CD4-positive, alpha-beta T cell (primary cell): ENCODE data around the gene RHOU. TPM values are rescaled to one million over a fixed set of nuclear protein-coding genes. Genes with fewer than 3 reads are reported as not detected.

Source experiments
- ATAC-seq: fragments of 200-7000 bp; cut with Tn5 transposase; one replicate; pipeline ENCODE4 v1.10.0; 2022; ENCODE audit warnings: mild to moderate bottlenecking; ENCODE audit not compliant: poor library complexity
- CTCF ChIA-PET: fragments of 350-600 bp; sonication (Branson Sonifier 250); formaldehyde crosslinking; loops from one replicate; lab custom pipeline; 2021; ENCODE audit warnings: antibody characterized with exemption, inconsistent platforms; lab: Charles Lee
- POLR2A ChIA-PET: fragments of 350-600 bp; sonication (Branson Sonifier 250); formaldehyde crosslinking; loops from one replicate; lab custom pipeline; 2021; ENCODE audit warnings: antibody characterized with exemption, inconsistent platforms; lab: Charles Lee
- DNase-seq, 14 experiments: peaks; one replicate each; pipeline ENCODE4 v3.0.0-alpha.2; 2013 to 2020; ENCODE audit warnings: mixed read lengths in 2 of 14
- H3K27ac ChIP-seq, 2 donors: one replicate each; pipeline versions ENCODE4 v1.5.1 to v1.7.0; 2013; ENCODE audit warnings: low read length in 2 of 2, low read depth in 1 of 2, mild to moderate bottlenecking in 1 of 2
- H3K27me3 ChIP-seq, 2 experiments: 1 replicate in 1 of 2; 2 replicates in 1 of 2; pipeline versions ENCODE4 v1.6.1 to v1.7.0; 2013; ENCODE audit warnings: low read length in 2 of 2, control low read depth in 1 of 2, mild to moderate bottlenecking in 1 of 2, moderate library complexity in 1 of 2; ENCODE audit not compliant: insufficient read depth in 2 of 2, control insufficient read depth in 1 of 2
- H3K36me3 ChIP-seq: one replicate; pipeline ENCODE4 v1.6.1; 2013; ENCODE audit warnings: low read length, control low read depth; ENCODE audit not compliant: insufficient read depth
- H3K4me1 ChIP-seq: one replicate; pipeline ENCODE4 v1.6.1; 2013; ENCODE audit warnings: low read length, control low read depth; ENCODE audit not compliant: insufficient read depth
- H3K4me3 ChIP-seq: one replicate; pipeline ENCODE4 v1.5.1; 2013; ENCODE audit warnings: mild to moderate bottlenecking, low read length, moderate library complexity
- H3K9me3 ChIP-seq, 2 experiments: 1 replicate in 1 of 2; 2 replicates in 1 of 2; pipeline versions ENCODE4 v1.6.1 to v1.7.0; 2013; ENCODE audit warnings: low read length in 2 of 2, mild to moderate bottlenecking in 2 of 2, control low read depth in 1 of 2, moderate library complexity in 1 of 2; ENCODE audit not compliant: control insufficient read depth in 1 of 2, insufficient read depth in 1 of 2
- H3K27ac Mint-ChIP-seq: one replicate; pipeline ENCODE4 v1.8.0; 2020; ENCODE audit warnings: mixed read lengths
- H3K27me3 Mint-ChIP-seq: one replicate; pipeline ENCODE4 v1.8.0; 2021; ENCODE audit warnings: mixed read lengths
- H3K36me3 Mint-ChIP-seq: one replicate; pipeline ENCODE4 v1.8.0; 2021; ENCODE audit warnings: low read depth, mixed read lengths
- H3K4me1 Mint-ChIP-seq: one replicate; pipeline ENCODE4 v1.8.0; 2021; ENCODE audit warnings: low read depth, mixed read lengths
- H3K4me3 Mint-ChIP-seq: one replicate; pipeline ENCODE4 v1.8.0; 2020; ENCODE audit warnings: mild to moderate bottlenecking, mixed read lengths
- H3K9me3 Mint-ChIP-seq: one replicate; pipeline ENCODE4 v1.8.0; 2020; ENCODE audit warnings: mixed read lengths
- intact Hi-C, 2 experiments: fragments of 100-400 bp; cut with DNase I in 1 of 2; cut with micrococcal nuclease in 1 of 2; formaldehyde crosslinking; loops; one replicate each; pipeline versions ENCODE4 v1.15.1 to v1.9.0; 2023 to 2025; cut with DNase I, micrococcal nuclease
- total RNA-seq, 174 experiments: library from RNA in 2 of 174; stranded (reverse) in 2 of 174; gene quantifications; one replicate each; pipeline ENCODE4 v1.2.3 and lab custom pipeline; 2021 to 2026
- TF ChIP-seq, protein P1 (sequence below): fragments of 200-600 bp; IDR thresholded peaks from one replicate; pipeline ENCODE4 v1.8.0; 2022; ENCODE audit warnings: antibody characterized with exemption, mild to moderate bottlenecking

The RHOU gene
- total RNA-seq, 2 experiments from 2014 or later, result 1.2 TPM

DNA sequence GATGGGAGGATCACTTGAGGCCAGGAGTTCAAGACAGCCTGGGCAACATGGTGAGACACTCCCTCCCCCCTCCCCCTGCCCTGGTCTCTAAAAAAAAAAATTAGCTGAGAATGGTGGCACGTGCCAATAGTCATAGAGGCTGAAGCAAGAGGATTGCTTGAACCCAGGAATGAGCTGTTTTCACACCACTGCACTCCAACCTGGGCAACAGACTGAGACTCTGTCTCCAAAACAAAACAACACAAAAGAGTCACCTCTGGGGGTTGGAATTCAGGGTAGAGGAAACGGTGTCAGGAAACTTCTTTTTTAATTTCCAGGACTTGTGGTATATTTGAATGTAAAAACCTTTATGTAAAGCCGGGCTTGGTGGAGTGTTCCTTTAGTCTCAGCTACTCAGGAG is 43.2 kb downstream of the RHOU start:
- POLR2A ChIA-PET, result interaction anchor here (0.6 to 0.9 kb wide), 4 partner anchors 16 to 142 kb away, joined by 3 read pairs; no protein-coding TSS in a partner anchor

DNA sequence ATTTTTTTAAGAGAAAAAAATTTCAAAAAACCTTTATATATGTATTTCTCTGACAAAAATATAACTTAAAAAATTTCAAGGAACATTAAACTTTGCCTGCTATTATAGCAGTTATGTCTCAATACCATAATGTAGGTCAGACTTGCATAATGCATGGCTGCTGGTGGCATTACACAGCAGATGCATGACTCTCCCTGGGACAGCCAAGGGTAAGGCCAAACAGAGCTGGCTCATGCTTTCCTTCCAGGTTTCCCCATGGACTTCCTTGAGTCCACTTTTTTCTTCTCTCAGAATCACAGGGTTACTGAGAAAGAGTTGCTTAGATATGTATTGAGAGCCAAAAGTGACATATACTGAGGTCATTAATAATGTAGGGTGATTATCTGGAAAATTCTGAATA is 43.7 kb downstream of the RHOU start:
- no peak overlapping the region for H3K4me3 Mint-ChIP-seq
- Histone ChIP-seq H3K4me1 (no peaks in the 10 kb centered on the region), H3K36me3 (no peaks in the 10 kb centered on the region), H3K4me3 (no peak overlapping the region), H3K27me3 (no peaks in the 10 kb centered on the region), H3K27ac (no peak overlapping the region), H3K9me3 (no peaks in the 10 kb centered on the region)
- no peaks in the 10 kb centered on the region for H3K27me3 Mint-ChIP-seq
- DNase-seq, result peak in 2 of 14 experiments; percentile 22 to 34
- ChIA-PET CTCF (no interaction called here), POLR2A (interaction anchor here (0.7 kb wide), 2 partner anchors 25 to 141 kb away, joined by 3 read pairs; no protein-coding TSS in a partner anchor)
- ATAC-seq, result no peak
- TF ChIP-seq, protein P1, sequence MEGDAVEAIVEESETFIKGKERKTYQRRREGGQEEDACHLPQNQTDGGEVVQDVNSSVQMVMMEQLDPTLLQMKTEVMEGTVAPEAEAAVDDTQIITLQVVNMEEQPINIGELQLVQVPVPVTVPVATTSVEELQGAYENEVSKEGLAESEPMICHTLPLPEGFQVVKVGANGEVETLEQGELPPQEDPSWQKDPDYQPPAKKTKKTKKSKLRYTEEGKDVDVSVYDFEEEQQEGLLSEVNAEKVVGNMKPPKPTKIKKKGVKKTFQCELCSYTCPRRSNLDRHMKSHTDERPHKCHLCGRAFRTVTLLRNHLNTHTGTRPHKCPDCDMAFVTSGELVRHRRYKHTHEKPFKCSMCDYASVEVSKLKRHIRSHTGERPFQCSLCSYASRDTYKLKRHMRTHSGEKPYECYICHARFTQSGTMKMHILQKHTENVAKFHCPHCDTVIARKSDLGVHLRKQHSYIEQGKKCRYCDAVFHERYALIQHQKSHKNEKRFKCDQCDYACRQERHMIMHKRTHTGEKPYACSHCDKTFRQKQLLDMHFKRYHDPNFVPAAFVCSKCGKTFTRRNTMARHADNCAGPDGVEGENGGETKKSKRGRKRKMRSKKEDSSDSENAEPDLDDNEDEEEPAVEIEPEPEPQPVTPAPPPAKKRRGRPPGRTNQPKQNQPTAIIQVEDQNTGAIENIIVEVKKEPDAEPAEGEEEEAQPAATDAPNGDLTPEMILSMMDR, result no peak
- no peaks in the 10 kb centered on the region for H3K9me3 Mint-ChIP-seq
- H3K27ac Mint-ChIP-seq, result no peak overlapping the region
- H3K36me3 Mint-ChIP-seq, result no peaks in the 10 kb centered on the region
- no peaks in the 10 kb centered on the region for H3K4me1 Mint-ChIP-seq
- intact Hi-C loops, result loop anchor here in 1 of 2 experiments (10.0 kb wide), 1 partner anchor 126 kb away; no protein-coding TSS in a partner anchor

More for the DNA sequence above, 43.2 kb downstream of the RHOU start:
- H3K9me3 Mint-ChIP-seq, result no peaks in the 10 kb centered on the region
- no peak overlapping the region for H3K4me3 Mint-ChIP-seq
- H3K27ac ChIP-seq, result no peak overlapping the region
- no peaks in the 10 kb centered on the region for H3K36me3 ChIP-seq
- H3K9me3 ChIP-seq, result no peaks in the 10 kb centered on the region
- H3K27me3 Mint-ChIP-seq, result no peaks in the 10 kb centered on the region
- intact Hi-C loops, result loop anchor here in 1 of 2 experiments (10.0 kb wide), 1 partner anchor 126 kb away; no protein-coding TSS in a partner anchor
- no peaks in the 10 kb centered on the region for H3K36me3 Mint-ChIP-seq
- no peak for ATAC-seq
- H3K4me1 ChIP-seq, result no peaks in the 10 kb centered on the region
- H3K27ac Mint-ChIP-seq, result no peak overlapping the region
- TF ChIP-seq, protein P1, result no peak
- CTCF ChIA-PET, result no interaction called here
- no peaks in the 10 kb centered on the region for H3K4me1 Mint-ChIP-seq
- H3K4me3 ChIP-seq, result no peak overlapping the region
- DNase-seq, result no peak
- H3K27me3 ChIP-seq, result no peaks in the 10 kb centered on the region

DNA sequence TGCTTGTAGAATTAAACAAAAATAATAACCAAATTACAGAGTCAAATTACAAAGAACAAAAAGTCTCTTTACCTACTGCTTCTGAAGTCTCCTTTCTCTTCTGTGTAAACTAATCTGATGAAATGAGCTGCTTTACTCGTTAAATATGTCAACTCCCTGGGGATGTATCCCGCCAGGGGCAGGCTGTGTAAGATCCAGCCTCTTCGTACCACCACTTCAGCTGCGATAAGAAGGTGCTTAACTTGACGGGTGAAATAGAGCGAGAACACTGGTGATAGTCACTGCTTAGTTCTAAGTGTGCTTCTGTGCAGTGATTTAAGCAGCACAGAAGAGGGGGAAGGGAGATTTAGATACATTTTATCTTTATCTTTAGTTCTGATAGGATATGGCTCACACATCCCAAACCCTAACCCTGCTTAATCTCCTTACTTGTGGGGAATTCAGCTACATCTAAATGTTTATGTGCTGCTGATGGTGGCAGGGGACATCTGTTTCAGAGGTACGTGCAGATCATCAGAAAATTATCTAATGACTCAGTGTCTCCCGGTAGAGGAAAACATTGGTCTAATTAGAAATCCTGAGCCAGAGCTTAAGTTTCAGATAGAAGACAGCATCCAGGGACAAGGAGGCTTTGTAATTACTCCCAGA is 46.0 kb downstream of the RHOU start:
- ChIA-PET POLR2A (no interaction called here), CTCF (no interaction called here)
- H3K36me3 Mint-ChIP-seq, result no peaks in the 10 kb centered on the region
- Histone ChIP-seq H3K36me3 (no peaks in the 10 kb centered on the region), H3K9me3 (no peaks in the 10 kb centered on the region), H3K27ac (no peak overlapping the region), H3K4me1 (no peaks in the 10 kb centered on the region), H3K4me3 (no peak overlapping the region), H3K27me3 (no peaks in the 10 kb centered on the region)
- ATAC-seq, result no peak
- H3K9me3 Mint-ChIP-seq, result no peaks in the 10 kb centered on the region
- intact Hi-C loops, result no loop called here
- no peak overlapping the region for H3K27ac Mint-ChIP-seq
- DNase-seq, result no peak
- H3K4me1 Mint-ChIP-seq, result no peaks in the 10 kb centered on the region
- TF ChIP-seq, protein P1, result no peak
- no peaks in the 10 kb centered on the region for H3K27me3 Mint-ChIP-seq
- H3K4me3 Mint-ChIP-seq, result no peak overlapping the region
